Stimulated activated CD8-positive, alpha-beta memory T cell treated with anti-CD3 and anti-CD28 coated beads, Interleukin-15, amount 100 ng/mL, for 1 hour (primary cell): ENCODE data around the gene KRT79.

Experiments
- DNase-seq: peaks from one replicate; pipeline ENCODE4 v3.0.0-alpha.2; 2020; ENCODE audit warnings: low read depth

The KRT79 gene

GRCh38 chr12:52834727-52835001, 553 bp upstream of the KRT79 start:
- no peak for DNase-seq

- DNase-seq = no peak
These were observed 866 bp downstream of the KRT79 start for GRCh38 chr12:52832985-52833905.

GRCh38 chr12:52832451-52832850, 1.7 kb downstream of the KRT79 start:
- no peak for DNase-seq

- DNase-seq = no peak
These were observed 2.9 kb downstream of the KRT79 start for GRCh38 chr12:52831251-52831650.

GRCh38 chr12:52829986-52830770, 3.9 kb downstream of the KRT79 start:
- DNase-seq = no peak

- DNase-seq = no peak
These were observed 5.5 kb downstream of the KRT79 start for GRCh38 chr12:52828591-52829021.

- DNase-seq = no peak
These were observed 6.0 kb downstream of the KRT79 start for GRCh38 chr12:52828156-52828555.

GRCh38 chr12:52827499-52828090, 6.5 kb downstream of the KRT79 start:
- DNase-seq = no peak

GRCh38 chr12:52826611-52827498, 7.3 kb downstream of the KRT79 start:
- no peak for DNase-seq

- no peak for DNase-seq
These were observed 8.2 kb downstream of the KRT79 start for GRCh38 chr12:52825961-52826360.

GRCh38 chr12:52824741-52825410, 9.2 kb downstream of the KRT79 start:
- DNase-seq = no peak

- no peak for DNase-seq
These were observed 10.2 kb downstream of the KRT79 start for GRCh38 chr12:52823761-52824450.

- DNase-seq = no peak
These were observed 11.2 kb downstream of the KRT79 start for GRCh38 chr12:52822771-52823510.

- no peak for DNase-seq
These were observed 12.1 kb downstream of the KRT79 start for GRCh38 chr12:52821826-52822660.

GRCh38 chr12:52821071-52821730, 12.9 kb downstream of the KRT79 start:
- no peak for DNase-seq

GRCh38 chr12:52820521-52820920, 13.6 kb downstream of the KRT79 start:
- no peak for DNase-seq

GRCh38 chr12:52819731-52820510, 14.2 kb downstream of the KRT79 start:
- DNase-seq = no peak
